ENCODE data around the gene RNF215.
"Not testable (repeated sequence)": the region's sequence is repeated elsewhere in the genome, so short reads cannot be mapped to it uniquely, and the experiment has no call there.

The RNF215 gene

DNA sequence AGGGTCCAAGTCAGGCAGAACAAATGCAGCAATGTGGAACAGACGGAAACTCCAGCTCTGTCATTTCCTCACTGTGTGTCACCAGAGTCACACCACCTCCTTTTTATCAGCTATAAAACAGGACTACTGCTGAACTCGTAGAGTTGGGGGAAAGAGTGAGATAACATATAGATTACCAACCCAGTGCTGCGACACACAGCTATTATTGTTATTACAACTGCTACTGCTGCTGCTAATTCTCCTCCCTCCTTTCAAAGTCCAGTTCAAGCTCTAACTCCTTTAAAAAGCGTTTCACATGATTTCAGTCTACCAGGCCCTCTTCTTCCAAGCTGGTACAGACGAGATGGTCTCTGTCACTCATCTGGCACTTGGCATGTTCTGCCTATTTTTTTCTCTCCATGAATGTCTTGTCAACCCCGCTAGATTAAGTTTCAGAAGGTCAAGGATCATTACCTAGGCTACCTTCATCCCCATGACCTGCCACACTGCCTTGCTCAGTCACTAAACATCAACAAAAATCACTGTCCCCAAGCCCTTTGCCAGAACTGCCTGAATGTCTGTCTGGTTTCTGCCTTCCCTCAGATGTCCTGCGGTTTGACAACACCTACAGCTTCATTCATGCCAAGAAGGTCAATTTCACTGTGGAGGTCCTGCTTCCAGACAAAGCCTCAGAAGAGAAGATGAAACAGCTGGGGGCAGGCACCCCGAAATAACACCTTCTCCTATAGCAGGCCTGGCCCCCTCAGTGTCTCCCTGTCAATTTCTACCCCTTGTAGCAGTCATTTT lies 34.7 kb upstream of the RNF215 start:
- no peak for DNase-seq (ENCODE audit: low read depth)

DNA sequence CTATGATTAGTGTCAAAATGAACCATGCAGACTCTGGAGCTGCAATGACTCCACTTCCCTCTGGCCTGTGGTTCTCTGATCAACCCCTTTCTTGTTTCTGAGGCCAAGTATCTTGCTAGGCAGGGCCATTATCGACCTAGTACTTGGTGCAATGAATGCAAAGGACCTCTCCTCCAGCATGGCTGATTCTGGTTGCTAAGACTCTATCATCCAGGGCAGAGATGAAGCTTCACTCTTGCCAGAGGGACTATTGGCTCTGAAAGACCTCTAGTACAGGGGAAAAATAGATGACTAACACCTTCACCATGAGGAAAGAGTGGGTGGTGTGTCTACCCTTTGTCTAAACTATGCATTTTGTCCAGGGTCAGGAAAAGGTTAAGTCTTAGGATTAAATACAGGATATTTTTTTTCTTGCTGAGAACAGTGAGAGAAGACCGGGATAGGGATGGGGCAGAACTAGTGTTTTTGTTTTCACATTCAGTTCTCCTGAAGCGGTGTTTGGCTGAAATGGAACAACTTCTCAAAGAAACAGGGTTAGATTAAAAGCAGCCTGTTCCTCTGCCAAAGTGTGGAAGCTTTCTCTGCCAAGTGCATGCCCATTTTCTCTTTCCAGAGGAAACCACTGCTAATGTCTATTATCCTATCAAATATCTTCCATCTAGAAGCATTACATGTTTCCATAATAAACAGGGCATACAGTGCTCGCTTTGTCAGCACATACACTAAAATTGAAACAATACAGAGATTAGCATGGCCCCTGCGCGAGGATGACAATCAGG lies 33.3 kb upstream of the RNF215 start:
- DNase-seq (ENCODE audit: low read depth): no peak

DNA sequence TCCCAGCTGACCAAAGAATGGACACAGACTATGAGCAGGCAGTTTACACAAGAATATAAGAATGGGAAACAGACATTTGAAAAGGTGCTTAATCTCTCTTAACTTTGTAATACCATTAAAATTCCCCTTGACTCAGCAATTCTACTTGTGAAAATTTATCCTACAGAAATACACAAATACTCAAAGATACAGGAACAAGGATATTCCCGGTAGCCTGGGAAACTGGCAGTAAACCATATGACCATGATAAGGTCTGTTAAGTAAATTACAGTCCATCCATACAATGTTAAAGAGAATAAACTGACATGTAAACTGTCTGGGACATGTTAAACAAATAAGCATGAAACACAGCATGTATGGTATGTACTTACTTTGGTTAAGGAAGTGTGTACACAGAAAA lies 29.6 kb upstream of the RNF215 start:
- DNase-seq (ENCODE audit: low read depth): no peak

DNA sequence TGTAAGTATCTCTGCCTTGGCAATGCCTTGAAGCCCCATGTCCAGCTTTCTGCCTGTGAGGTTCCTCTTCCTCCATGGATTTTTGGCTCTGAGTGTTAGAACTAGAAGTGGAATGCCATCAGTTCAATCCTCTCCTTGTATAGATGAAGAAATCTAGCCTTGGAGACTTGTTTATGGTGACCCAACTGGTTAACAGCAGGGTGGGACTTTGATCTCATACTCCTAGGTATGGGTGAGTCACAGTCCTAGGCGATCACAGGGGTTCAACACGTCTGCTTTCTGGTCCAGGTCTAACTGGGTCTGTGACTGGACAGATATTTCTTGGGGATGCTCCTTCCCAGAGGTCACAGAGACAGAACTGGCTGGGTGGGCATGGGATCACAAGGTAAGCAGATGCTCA lies 29.2 kb upstream of the RNF215 start:
- no peak for DNase-seq (ENCODE audit: low read depth)

DNA sequence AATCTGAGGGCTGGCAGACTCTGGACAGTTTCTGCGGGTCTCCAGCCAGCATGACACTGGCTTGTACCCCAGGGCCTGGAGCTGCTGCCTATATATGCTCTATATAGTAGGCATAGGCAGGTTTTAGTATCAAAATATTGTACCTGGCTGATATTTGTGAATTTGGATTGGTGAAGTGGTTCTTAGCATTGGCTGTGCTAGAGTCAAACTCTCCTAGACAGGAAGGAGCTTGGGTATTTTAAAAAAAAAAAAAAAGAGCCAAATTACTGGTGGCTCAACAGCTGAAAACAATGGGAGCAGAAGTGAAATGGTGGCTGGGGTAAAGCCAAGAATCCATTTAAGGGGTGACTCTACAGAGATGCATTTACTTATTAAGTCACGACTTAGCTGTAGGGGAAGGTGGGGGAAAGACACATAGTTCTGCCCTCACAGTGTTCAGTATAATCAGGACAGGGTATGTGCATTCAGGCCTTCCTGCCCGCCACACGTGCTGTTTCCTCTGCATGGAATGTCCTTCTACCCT lies 27.4 kb upstream of the RNF215 start:
- DNase-seq (ENCODE audit: low read depth): no peak

DNA sequence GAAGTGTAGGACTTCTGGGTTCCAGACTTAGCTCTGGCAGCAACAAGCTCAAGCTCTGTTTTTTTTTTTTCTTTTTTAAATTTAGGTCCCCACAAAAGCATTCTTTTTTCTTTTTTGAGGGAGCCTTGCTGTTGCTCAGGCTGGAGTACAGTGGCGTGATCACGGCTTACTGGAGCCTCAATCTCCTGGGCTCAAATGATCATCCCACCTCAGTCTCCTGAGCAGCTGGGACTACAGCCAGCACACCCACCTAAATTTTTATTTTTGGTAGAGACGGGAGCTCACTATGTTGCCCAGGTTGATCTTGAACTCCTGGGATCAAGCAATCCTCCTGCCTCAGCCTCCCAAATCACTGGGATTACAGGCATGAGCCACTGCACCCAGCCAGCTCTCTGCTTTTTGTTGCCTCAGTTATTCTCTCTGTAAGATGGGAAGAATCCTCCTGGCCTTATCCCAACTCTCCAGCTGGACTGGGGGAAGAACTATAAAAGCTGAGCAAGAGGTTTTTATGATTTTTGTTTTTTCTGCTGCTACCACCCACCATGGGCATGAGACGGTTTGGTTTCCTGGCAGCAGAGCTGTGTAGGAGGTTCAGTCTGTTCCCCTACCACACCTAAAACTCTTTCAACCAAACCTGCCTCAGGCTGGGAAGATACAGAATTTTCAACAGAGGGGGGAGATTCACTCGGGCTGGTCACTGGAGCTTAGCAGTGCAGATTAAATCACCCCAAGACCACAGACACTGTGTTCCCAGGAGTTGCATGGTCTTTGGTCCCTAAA lies 26.7 kb upstream of the RNF215 start:
- DNase-seq (ENCODE audit: low read depth): no peak

DNA sequence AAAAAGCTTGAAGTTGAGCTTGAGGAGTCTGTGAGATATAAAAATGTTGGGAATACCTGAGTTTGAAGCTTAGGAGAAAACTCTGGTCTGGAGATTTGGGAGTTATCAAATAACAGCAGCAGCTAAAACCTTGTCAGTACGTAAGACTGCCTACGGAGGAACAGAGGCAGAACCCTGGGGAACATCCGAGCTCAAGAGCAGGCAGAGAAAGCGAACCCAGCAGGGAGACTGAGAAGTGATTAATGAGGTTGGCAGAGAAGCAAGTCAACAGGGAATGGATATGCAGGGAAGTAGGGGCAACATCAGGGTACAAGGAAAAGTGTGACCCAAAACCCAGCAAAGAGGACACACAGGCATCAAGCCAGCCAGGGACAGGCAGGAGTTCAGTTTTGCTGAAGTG lies 25.8 kb upstream of the RNF215 start:
- no peak for DNase-seq (ENCODE audit: low read depth)

DNA sequence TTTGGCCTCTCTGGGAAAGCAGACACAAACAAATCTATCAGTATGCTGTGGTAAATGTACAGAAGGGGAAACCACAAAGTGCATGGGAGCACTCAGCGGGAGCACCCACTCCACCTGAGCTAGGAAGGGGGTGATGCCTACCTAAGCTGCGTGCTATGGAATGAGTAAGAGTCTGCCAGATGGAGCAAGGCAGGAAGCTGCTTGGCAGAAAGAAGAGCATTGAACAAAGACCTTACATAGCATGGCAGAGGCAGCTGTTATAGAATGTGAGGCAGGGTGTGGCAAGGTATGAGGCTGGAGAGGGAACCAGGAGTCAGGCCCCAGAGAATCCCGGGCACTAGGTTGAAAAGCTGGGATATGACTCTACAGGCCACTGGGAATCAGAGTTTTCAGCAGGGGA lies 24.6 kb upstream of the RNF215 start:
- DNase-seq (ENCODE audit: low read depth): no peak

DNA sequence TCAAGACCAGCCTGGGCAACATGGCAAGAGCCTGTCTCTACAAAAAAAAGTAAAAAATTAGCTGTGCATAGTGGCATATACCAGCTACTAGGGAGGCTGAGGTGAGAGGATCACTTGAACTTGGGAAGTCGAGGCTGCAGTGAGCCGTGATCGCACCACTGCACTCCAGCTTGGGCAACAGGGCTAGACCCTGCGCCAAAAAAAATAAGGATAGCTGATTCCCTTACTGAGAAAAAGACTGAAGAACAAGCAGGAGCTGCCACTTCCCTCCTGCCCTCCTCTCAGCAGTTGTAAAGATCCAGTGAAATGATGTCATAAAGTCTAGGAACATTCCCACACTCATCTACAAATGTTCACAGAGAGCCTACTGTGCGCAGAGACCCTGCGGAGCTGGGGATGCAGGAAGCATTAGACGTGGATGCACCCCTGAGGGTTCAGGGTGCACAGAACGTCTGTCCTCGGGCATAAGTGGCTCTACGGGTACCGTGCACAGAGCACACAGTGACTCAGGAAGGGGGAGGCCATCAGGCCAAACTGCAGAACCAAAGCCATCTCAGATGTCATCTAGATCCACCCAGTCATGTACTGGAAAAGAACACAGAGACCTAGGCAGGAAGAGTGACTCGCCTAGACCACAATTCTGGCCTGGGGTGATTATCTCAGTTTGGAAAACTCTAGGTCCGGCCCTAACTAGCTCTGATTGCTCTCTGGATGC lies 21.3 kb upstream of the RNF215 start:
- DNase-seq (ENCODE audit: low read depth): no peak

DNA sequence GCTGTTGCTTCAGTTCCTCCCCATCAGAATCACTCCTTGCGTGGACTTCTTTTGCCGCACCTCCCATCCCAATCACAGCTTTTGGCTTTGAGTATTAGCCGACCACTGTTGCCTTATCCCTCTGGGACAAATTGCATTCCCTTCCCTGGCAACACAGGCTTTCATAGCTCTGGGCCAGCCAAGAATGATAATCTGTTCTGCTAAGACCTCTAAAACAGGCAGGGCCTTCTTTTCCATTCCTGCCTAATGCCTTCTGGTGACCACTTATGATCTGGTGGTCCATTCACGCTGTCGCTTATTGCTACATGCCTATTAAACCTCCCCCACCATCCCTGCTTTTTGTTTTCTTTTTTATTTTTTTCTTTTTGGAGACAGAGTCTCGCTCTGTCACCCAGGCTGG lies 19.2 kb upstream of the RNF215 start:
- DNase-seq (ENCODE audit: low read depth): no peak

DNA sequence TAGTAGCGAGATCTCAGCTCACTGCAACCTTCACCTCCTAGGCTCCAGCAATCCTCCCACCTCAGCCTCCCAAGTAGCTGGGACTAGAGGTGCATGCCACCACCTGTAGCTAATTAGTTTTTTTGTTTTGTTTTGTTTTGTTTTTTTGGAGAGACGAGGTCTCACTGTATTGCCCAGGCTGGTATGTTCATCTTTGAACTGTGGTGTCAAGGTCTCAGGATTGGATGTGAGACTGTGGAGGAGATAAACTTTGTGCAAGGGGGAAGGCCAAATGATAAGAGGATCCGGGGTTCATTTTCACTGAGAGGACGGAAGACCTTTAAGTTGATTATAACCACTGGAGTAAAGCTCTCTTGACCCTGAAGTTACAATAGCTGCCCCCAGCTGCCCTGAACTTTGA lies 18.5 kb upstream of the RNF215 start:
- DNase-seq (ENCODE audit: low read depth): no peak

DNA sequence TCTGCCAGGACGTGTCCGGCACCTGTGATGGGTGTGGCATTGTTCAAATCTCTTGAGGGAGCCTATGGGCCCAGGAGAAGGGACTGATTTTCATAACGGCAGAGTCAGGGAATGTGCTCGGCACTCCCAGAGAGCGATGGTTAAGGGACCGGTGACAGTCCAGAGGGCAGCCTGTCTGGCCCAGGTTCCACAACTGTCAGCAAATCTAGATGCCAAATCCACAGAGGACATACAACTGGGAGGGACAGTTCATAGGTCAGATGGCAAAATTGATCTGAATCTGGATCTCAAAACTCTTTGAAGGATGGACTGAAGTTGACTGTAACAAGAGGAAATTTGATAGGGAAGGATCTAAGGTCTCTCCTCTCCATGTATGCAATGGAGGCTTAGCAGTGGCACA lies 17.1 kb upstream of the RNF215 start:
- DNase-seq (ENCODE audit: low read depth): no peak

DNA sequence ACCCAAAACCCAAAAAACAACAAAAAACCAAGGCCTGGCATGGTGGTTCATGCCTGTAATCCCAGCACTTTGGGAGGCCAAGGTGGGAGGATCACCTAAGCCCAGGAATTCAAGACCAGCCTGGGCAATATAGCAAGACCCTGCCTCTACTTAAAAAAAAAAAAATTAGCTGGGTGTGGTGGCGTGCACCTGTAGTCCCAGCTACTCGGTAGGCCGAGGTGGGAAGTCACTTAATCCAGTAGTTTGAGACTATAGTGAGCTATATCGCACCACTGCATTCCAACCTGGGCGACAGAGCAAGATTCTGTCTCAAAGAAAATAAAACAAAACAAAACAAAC lies 15.5 kb upstream of the RNF215 start:
- DNase-seq (ENCODE audit: low read depth): not testable (repeated sequence)

DNA sequence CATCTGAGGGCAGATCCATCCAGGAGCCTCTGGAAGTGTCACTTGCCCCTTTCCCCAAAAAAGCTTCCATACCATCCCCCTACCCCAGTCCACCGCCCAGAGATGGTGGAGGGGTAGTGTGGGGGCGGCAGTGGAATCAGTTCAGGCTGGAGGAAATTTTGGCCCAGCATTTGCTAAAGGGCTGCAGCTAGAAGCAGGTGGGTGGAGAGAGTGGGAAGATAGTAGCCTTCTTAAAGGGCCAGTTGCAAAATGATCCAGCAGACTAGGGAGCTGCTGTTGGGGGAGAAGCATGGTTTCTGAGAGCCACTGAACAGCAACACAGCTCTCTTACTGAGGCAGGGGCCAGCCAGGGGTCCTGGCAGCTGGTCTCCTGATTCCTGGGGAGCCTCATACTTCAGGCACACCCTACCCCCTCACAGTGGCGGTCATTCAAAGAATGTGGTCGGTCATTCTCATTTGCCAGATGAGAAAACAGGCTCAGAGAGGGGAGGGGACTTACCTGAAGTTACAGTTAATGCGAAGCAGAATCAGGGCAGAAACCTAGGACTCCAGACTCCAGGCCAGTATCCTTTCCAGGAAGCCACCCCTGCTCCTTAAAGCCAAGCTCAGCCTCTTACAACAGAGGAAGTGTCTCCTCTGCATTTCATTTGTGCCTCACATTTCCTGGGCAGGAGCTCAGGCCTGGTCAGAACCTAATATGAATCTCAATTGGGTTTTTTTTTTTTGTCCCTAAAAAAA lies 15.0 kb upstream of the RNF215 start:
- DNase-seq (ENCODE audit: low read depth): no peak

DNA sequence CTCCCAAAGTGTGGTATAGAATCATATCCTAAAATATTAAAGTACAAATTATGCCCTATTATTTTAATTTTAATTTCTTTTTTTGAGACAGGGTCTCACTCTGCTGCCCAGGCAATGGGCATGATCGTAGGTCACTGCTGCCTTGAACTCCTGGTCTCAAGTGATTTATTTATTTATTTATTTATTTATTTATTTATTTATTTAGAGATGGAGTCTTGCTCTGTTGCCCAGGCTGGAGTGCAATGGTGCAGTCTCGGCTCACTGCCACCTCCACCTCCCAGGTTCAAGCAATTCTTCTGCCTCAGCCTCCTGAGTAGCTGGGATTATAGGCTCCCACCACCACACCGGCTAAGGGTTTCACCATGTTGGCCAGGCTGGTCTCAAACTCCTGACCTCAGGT lies 13.8 kb upstream of the RNF215 start:
- DNase-seq (ENCODE audit: low read depth): not testable (repeated sequence)

DNA sequence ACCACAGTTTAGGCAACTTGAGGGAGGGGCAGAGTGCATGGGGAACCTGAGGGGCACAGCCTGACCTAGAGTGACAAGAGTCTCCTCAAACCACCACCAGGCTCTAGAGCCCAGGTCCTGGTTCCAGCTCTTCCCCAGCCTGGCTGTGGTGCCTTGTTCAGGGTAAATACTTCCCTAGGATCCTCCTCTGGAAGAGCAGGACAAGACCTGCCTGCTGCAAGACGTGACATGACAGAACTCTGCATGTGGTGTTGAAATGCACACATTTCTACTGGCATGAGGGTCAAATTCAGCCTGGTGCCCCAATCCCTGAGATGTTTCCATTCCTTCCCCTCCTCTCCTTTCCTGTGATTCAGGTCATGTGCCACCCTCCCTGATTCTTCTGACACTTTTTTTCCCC lies 12.9 kb upstream of the RNF215 start:
- no peak for DNase-seq (ENCODE audit: low read depth)

DNA sequence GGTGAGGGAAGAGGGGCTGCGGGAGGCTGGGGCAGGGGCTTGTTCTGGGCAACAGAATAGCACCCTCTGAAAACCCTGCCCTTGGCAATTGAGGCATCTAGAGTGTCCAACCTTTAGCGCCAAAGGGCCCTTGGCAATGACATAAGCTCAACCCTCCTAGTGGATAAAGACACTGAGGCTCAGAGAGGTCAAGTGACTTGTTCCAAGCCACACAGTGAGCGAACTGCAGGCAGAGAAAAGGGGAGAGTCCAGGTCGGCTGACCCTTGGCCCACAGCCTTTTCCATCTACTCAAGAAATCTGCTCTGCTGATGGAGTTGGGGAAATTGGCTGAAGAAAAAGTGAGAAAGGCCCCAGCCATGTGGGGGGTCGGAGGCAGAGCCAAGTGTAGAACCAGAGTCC lies 12.5 kb upstream of the RNF215 start:
- DNase-seq (ENCODE audit: low read depth): no peak

DNA sequence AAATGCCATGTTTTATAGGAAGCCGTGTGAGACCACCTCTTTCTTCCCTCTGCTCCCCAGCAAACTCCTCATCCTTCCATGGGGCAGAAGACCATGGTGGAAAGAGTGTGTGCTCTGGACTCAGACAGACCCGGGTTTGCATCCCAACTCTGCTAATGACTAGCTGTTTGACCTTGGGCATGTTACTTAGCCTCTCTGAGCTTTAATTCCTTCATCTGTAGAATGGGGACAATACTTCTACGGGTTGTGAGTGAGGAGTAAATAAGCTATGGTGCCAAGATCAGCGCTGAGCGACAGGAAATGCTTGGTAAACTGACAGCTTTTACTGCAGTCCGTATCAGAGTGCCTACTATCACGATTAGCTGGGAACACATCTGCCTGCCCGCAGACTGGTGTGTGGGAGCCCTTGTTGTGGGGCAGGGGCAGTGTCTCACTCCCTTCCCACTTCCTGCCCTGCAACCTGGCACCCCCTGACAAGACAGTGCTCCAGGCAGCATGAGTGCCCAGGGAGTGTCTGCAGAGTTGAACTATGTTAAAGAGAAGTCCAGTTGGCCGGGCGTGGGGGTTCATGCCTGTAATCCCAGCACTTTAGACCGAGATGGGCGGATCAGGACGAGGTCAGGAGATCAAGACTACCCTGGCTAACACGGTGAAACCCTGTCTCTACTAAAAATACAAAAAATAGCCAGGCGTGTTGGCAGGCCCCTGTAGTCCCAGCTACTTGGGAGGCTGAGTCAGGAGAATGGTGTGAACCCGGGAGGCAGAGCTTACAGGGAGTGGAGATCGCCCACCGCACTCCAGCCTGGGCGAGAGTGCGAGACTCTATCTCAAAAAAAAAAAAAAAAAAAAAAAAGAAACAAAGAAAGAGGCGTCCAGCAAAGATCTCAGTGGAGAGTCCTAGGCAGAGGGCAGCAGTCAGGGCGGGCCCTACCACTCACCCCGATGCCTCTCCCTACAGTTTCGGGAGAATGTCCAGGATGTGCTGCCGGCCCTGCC lies 11.8 kb upstream of the RNF215 start:
- DNase-seq (ENCODE audit: low read depth): peak; percentile 96

DNA sequence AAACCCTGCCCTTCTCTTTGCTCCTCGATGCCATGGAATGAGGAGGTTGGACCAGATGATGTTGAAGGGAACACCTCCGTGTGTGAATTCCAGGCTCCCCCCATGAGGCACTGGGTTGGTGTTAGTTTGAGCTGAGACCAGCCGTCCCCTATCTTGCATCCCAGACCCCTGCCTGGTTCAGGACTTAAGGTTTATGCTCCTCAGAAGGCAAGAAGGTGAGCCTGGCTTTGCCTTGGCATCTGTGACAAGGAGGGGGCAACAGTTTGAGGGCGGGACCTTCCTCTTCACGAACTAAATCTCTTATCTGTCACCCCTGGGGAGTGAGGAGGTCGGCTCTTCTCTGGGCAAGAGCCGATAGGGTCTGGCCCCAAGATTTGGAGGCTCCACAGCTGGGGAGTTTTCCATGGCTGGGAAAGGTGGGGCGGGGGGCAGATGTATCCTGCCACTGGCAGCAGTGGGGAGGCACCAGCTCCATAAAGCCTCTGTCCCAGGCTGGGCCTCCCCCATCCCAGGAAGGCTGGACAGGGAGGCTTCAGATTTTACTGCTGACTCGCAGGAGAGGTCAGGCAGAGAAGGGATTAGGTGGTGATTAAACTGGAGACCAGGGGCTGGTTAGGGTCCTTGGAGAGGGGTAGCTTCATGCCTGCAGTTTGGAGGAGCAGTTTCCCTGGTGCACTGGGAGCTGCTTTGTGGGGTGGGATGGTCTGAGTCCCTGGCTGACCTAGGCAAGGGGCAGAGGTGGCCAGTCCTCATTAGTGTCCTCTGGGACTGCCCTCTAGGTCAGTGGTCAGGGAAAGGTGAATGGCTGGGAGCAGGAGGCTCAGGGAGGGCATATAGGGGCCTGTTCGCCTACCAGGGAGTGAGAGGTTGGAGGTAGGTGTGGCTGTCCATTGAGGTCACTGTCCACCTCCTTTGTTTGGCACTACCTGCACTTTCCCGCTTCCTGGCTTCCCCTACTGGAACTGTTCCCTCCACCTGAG lies 10.7 kb upstream of the RNF215 start:
- peak; percentile 26 for DNase-seq (ENCODE audit: low read depth)

All from CMK (cell line).